Nephron (organoid): ENCODE data around the gene MYDGF.
A peak's percentile ranks its signal among the peaks of the same experiment; 100 is the strongest.

ENCODE experiments used
- H3K27ac Mint-ChIP-seq, 3 experiments: 2 replicates each; pipeline ENCODE4 v1.8.0; 2020; ENCODE audit warnings: mixed read lengths in 3 of 3, mild to moderate bottlenecking in 2 of 3, moderate library complexity in 1 of 3
- H3K27me3 Mint-ChIP-seq: 2 replicates; pipeline ENCODE4 v1.8.0; 2021; ENCODE audit warnings: low read depth, mild to moderate bottlenecking, moderate library complexity, mixed read lengths
- H3K36me3 Mint-ChIP-seq: 2 replicates; pipeline ENCODE4 v1.8.0; 2020; ENCODE audit warnings: low read depth, mixed read lengths
- H3K4me1 Mint-ChIP-seq: 2 replicates; pipeline ENCODE4 v1.8.0; 2020; ENCODE audit warnings: mixed read lengths
- H3K4me3 Mint-ChIP-seq, 3 experiments: 2 replicates each; pipeline ENCODE4 v1.8.0; 2020; ENCODE audit warnings: mild to moderate bottlenecking in 3 of 3, mixed read lengths in 3 of 3, moderate library complexity in 2 of 3
- H3K9me3 Mint-ChIP-seq: 2 replicates; pipeline ENCODE4 v1.8.0; 2020; ENCODE audit warnings: mixed read lengths
- CTCF ChIP-seq, 3 experiments: fragments of 200-600 bp; sonication (generic); IDR thresholded peaks; one replicate each; pipeline ENCODE4 v1.5.0; 2021; ENCODE audit warnings: antibody characterized with exemption in 3 of 3; ENCODE audit not compliant: unreplicated experiment in 3 of 3

MYDGF gene

GRCh38 chr19:4694211-4694987 is 24.3 kb upstream of the MYDGF start:
- no peak overlapping the region for H3K4me3 Mint-ChIP-seq
- H3K36me3 Mint-ChIP-seq = peaks cover 50% of the 10 kb centered on the region
- no peaks in the 10 kb centered on the region for H3K9me3 Mint-ChIP-seq
- H3K27me3 Mint-ChIP-seq = no peaks in the 10 kb centered on the region
- peak overlapping the region in 1 of 3 experiments; percentile 25 for H3K27ac Mint-ChIP-seq
- no peak for TF ChIP-seq CTCF (IDR thresholded peaks at IDR 0.05; ENCODE audit: unreplicated experiment in 3 of 3)
- peaks cover 4% of the 10 kb centered on the region for H3K4me1 Mint-ChIP-seq

- Mint-ChIP-seq H3K27ac (peak overlapping the region in 1 of 3 experiments; percentile 25), H3K36me3 (peaks cover 48% of the 10 kb centered on the region), H3K27me3 (no peaks in the 10 kb centered on the region), H3K4me1 (peaks cover 4% of the 10 kb centered on the region), H3K4me3 (no peak overlapping the region), H3K9me3 (no peaks in the 10 kb centered on the region)
- TF ChIP-seq CTCF (IDR thresholded peaks at IDR 0.05; ENCODE audit: unreplicated experiment in 3 of 3) = no peak
These were observed 23.5 kb upstream of the MYDGF start for GRCh38 chr19:4693471-4694121.

- Mint-ChIP-seq H3K27ac (no peak overlapping the region), H3K4me3 (no peak overlapping the region), H3K4me1 (peaks cover 4% of the 10 kb centered on the region), H3K9me3 (no peaks in the 10 kb centered on the region), H3K36me3 (peaks cover 47% of the 10 kb centered on the region), H3K27me3 (no peaks in the 10 kb centered on the region)
- no peak for TF ChIP-seq CTCF (IDR thresholded peaks at IDR 0.05; ENCODE audit: unreplicated experiment in 3 of 3)
These were observed 22.9 kb upstream of the MYDGF start for GRCh38 chr19:4693078-4693350.

- Mint-ChIP-seq H3K27ac (peak overlapping the region in 1 of 3 experiments; percentile 68), H3K4me1 (peaks cover 4% of the 10 kb centered on the region), H3K4me3 (no peak overlapping the region), H3K9me3 (no peaks in the 10 kb centered on the region), H3K36me3 (peaks cover 41% of the 10 kb centered on the region), H3K27me3 (no peaks in the 10 kb centered on the region)
- TF ChIP-seq CTCF (IDR thresholded peaks at IDR 0.05; ENCODE audit: unreplicated experiment in 3 of 3) = no peak
These were observed 22.3 kb upstream of the MYDGF start for GRCh38 chr19:4692251-4693077.

- Mint-ChIP-seq H3K4me1 (peaks cover 4% of the 10 kb centered on the region), H3K36me3 (peaks cover 41% of the 10 kb centered on the region), H3K4me3 (no peak overlapping the region), H3K27me3 (no peaks in the 10 kb centered on the region), H3K9me3 (no peaks in the 10 kb centered on the region), H3K27ac (no peak overlapping the region)
- TF ChIP-seq CTCF (IDR thresholded peaks at IDR 0.05; ENCODE audit: unreplicated experiment in 3 of 3) = no peak
These were observed 21.2 kb upstream of the MYDGF start for GRCh38 chr19:4691373-4691772.
